ENCODE data around the gene LRP1B.
"Not testable (repeated sequence)": the region's sequence is repeated elsewhere in the genome, so short reads cannot be mapped to it uniquely, and the experiment has no call there.

Gene LRP1B

GRCh38 chr2:141021109-141021508 lies 1109.7 kb downstream of the LRP1B start:
- H3K9me3 Mint-ChIP-seq: no peaks in the 10 kb centered on the region
- no peak overlapping the region for H3K4me3 Mint-ChIP-seq
- H3K36me3 Mint-ChIP-seq: no peaks in the 10 kb centered on the region
- H3K27ac Mint-ChIP-seq: no peak overlapping the region
- no peaks in the 10 kb centered on the region for H3K27me3 Mint-ChIP-seq
- H3K4me1 Mint-ChIP-seq: no peaks in the 10 kb centered on the region

DNA sequence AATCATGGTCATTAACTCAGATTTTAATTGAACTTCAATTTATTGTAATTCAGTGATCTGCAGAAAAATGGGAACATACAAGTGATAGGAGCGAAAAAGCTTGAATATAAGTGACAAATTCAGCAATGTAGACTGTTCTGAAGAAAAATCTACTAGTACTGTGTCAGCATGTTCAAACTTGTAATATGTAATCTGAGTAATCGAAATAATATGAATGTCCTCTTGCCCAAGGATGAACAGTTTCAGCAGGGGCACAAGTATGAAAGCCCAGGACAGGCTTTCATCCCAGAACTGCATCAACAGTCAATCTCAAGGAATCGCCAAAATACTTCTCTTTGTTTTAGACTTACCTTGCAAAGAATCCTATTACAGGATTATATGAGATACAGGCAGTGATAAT lies 1110.5 kb downstream of the LRP1B start:
- Mint-ChIP-seq H3K9me3 (no peaks in the 10 kb centered on the region), H3K36me3 (no peaks in the 10 kb centered on the region), H3K27ac (no peak overlapping the region), H3K27me3 (no peaks in the 10 kb centered on the region), H3K4me3 (no peak overlapping the region), H3K4me1 (no peaks in the 10 kb centered on the region)

DNA sequence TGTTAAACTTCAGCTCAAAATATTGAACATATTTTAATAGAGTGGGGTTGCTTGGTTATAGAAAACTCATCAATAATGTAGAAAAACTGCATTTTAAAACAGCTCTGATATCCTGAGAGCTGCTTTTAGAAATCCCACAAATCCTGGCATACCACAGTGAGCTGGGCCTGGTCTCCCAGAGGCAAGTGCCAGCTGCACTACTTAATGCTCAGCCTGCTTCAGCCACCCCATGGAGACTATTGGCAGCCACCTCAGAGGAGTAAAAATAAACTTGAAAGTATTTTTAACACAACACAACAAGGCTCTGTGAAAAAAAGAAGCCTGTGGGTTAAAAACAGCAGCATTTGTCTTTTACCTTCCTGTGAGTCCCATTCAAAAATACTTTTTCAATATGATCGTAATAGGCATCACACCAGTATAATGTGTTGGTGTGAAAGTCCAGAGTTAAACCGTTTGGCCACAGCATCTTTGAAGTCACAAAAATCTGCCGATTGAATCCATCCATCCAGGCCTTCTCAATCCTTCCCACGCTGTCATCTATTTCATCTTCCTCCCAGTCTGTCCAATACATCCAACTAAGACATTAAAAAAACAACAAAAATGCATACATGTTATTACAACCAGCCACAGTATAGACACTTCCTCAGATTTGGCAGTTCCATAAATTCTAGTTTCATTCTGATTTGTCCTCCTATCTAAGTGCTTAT lies 1115.3 kb downstream of the LRP1B start:
- H3K27me3 Mint-ChIP-seq: no peaks in the 10 kb centered on the region
- no peaks in the 10 kb centered on the region for H3K9me3 Mint-ChIP-seq
- H3K4me1 Mint-ChIP-seq: no peaks in the 10 kb centered on the region
- no peak overlapping the region for H3K27ac Mint-ChIP-seq
- no peaks in the 10 kb centered on the region for H3K36me3 Mint-ChIP-seq
- no peak overlapping the region for H3K4me3 Mint-ChIP-seq

DNA sequence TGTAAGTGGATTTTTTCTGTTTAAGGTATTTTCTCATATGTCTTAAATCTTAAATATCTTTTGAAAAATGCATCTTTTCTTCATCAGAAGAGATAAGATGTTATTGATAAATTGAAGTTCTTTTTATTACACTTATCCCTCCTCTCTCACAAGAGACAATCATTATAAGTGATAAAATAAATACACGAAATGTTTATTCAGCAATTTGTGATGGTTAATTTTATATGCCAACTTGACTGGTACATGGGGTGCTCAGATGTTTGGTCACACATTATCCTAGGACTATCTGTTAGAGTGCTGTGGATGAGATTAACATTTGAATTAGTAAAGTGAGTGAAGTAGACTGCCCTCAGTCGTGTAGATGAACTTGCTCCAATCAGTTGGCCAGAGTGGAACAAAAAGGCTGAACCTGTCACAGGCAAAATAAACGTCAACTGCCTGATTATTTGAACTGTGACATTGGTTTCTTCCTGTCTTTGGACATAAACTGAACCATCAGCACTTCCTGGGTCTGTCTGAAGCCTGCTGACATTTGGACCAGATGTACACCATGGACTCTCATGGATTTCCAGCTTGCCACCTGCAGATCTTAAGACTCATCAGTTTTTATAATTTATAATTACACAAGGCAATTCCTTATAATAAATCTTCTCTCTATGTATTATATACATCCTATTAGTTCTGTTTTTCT lies 1126.7 kb downstream of the LRP1B start:
- Mint-ChIP-seq H3K27ac (no peak overlapping the region), H3K36me3 (no peaks in the 10 kb centered on the region), H3K4me1 (no peaks in the 10 kb centered on the region), H3K4me3 (no peak overlapping the region), H3K27me3 (no peaks in the 10 kb centered on the region), H3K9me3 (no peaks in the 10 kb centered on the region)

GRCh38 chr2:141001750-141002149 lies 1129.1 kb downstream of the LRP1B start:
- Mint-ChIP-seq H3K36me3 (no peaks in the 10 kb centered on the region), H3K27me3 (no peaks in the 10 kb centered on the region), H3K27ac (no peak overlapping the region), H3K4me1 (no peaks in the 10 kb centered on the region), H3K4me3 (no peak overlapping the region), H3K9me3 (no peaks in the 10 kb centered on the region)

- H3K27ac Mint-ChIP-seq: no peak overlapping the region
- H3K4me3 Mint-ChIP-seq: no peak overlapping the region
- peaks cover 5% of the 10 kb centered on the region for H3K9me3 Mint-ChIP-seq
- no peaks in the 10 kb centered on the region for H3K4me1 Mint-ChIP-seq
- no peaks in the 10 kb centered on the region for H3K27me3 Mint-ChIP-seq
- H3K36me3 Mint-ChIP-seq: no peaks in the 10 kb centered on the region
Observed at GRCh38 chr2:140998577-140998976, 1132.2 kb downstream of the LRP1B start.

GRCh38 chr2:140998017-140998416 lies 1132.8 kb downstream of the LRP1B start:
- no peaks in the 10 kb centered on the region for H3K4me1 Mint-ChIP-seq
- no peak overlapping the region for H3K4me3 Mint-ChIP-seq
- no peak overlapping the region for H3K27ac Mint-ChIP-seq
- H3K27me3 Mint-ChIP-seq: no peaks in the 10 kb centered on the region
- H3K9me3 Mint-ChIP-seq: peaks cover 5% of the 10 kb centered on the region
- no peaks in the 10 kb centered on the region for H3K36me3 Mint-ChIP-seq

- Mint-ChIP-seq H3K27ac (no peak overlapping the region), H3K27me3 (no peaks in the 10 kb centered on the region)
Observed at GRCh38 chr2:140994856-140995255, 1136.0 kb downstream of the LRP1B start.

GRCh38 chr2:140990416-140990815 lies 1140.4 kb downstream of the LRP1B start:
- H3K9me3 Mint-ChIP-seq: peaks cover 11% of the 10 kb centered on the region
- no peak overlapping the region for H3K27ac Mint-ChIP-seq
- H3K36me3 Mint-ChIP-seq: no peaks in the 10 kb centered on the region
- no peaks in the 10 kb centered on the region for H3K27me3 Mint-ChIP-seq
- no peak overlapping the region for H3K4me3 Mint-ChIP-seq
- no peaks in the 10 kb centered on the region for H3K4me1 Mint-ChIP-seq

More at GRCh38 chr2:140994856-140995255, 1136.0 kb downstream of the LRP1B start:
- Mint-ChIP-seq H3K36me3 (no peaks in the 10 kb centered on the region), H3K4me1 (no peaks in the 10 kb centered on the region), H3K9me3 (peaks cover 5% of the 10 kb centered on the region), H3K4me3 (no peak overlapping the region)

DNA sequence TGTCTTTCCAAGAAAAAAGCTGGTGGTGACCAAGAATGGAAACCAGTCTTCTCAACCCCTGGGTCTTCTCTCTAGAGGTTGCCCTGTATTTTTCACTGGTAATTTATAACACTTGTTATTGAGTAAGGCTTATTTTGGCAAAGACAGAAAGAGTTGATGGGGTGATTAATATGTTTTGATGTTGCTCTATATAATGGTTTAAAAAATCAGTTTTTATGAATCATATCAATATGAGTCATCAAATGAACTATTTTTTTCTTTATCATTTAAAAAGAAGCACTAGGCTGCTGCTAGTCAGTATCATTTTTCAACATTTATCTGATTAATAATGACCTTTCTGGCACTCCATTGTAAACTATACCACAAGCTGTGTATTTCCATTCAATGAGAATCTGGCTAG lies 1142.2 kb downstream of the LRP1B start:
- H3K9me3 Mint-ChIP-seq: peaks cover 6% of the 10 kb centered on the region
- H3K27ac Mint-ChIP-seq: no peak overlapping the region
- no peaks in the 10 kb centered on the region for H3K4me1 Mint-ChIP-seq
- no peaks in the 10 kb centered on the region for H3K27me3 Mint-ChIP-seq
- H3K4me3 Mint-ChIP-seq: no peak overlapping the region
- no peaks in the 10 kb centered on the region for H3K36me3 Mint-ChIP-seq

DNA sequence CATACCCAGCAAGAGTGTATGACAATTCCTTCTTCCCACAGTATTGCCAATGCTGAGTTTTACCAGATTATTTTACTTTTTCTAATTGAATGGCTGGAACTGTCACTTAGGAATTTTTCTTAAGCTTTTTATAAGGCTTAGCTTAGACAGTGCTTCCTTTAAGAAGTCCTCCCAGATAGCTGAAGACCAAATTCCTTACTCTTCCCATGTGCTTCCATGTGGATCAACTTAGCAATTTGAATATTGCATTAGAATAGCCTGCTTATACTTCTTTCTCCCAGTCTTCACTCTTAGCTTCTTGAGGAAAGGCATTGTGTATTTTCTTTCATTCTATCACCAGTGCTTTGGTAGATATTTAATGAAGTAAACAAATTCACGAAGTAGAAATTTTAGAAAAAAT lies 1144.4 kb downstream of the LRP1B start:
- Mint-ChIP-seq H3K4me1 (no peaks in the 10 kb centered on the region), H3K9me3 (peaks cover 6% of the 10 kb centered on the region), H3K27ac (no peak overlapping the region), H3K36me3 (no peaks in the 10 kb centered on the region), H3K4me3 (no peak overlapping the region), H3K27me3 (no peaks in the 10 kb centered on the region)

GRCh38 chr2:140975237-140975636 lies 1155.6 kb downstream of the LRP1B start:
- Mint-ChIP-seq H3K36me3 (no peaks in the 10 kb centered on the region), H3K27me3 (no peaks in the 10 kb centered on the region), H3K9me3 (peaks cover 11% of the 10 kb centered on the region), H3K4me3 (no peak overlapping the region), H3K4me1 (no peaks in the 10 kb centered on the region), H3K27ac (no peak overlapping the region)

DNA sequence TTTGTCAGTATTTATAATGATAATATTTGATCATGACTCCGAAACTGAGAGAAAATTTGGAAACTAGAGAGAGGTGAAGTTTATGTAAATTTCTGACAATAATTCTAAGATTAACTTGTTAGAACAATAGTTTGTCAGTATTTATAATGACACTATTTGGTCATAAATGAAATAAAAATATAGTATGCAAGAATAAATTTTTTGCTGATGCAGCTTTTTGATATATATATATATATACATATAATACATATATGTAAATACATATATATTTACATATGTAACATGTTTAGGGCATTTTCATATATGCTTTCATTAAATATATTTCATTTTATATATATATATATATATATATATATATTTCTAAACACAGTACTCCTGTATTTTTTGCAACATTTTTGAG lies 1158.1 kb downstream of the LRP1B start:
- Mint-ChIP-seq H3K4me1 (no peaks in the 10 kb centered on the region), H3K27me3 (no peaks in the 10 kb centered on the region), H3K4me3 (no peak overlapping the region), H3K9me3 (peaks cover 11% of the 10 kb centered on the region), H3K36me3 (no peaks in the 10 kb centered on the region), H3K27ac (no peak overlapping the region)

DNA sequence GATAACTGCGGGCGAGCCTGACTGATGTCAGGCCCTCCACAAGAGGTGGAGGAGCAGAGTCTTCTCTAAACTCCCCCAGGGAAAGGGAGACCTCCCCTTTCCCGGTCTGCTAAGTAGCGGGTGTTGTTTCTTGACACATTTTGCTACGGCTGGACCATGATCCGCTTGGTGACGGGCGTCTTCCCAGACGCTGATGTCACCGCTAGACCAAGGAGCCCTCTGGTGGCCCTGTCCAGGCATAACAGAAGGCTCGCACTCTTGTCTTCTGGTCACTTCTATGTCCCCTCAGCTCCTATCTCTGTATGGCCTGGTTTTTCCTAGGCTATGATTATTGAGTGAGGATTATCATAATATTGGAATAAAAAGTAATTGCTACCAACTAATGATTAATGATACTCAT lies 1166.5 kb downstream of the LRP1B start:
- H3K27ac Mint-ChIP-seq, H3K36me3 Mint-ChIP-seq, H3K4me1 Mint-ChIP-seq, H3K27me3 Mint-ChIP-seq, H3K4me3 Mint-ChIP-seq, H3K9me3 Mint-ChIP-seq: not testable (repeated sequence)

GRCh38 chr2:140949932-140950331 lies 1180.9 kb downstream of the LRP1B start:
- Mint-ChIP-seq H3K36me3 (no peaks in the 10 kb centered on the region), H3K4me3 (no peak overlapping the region), H3K27ac (no peak overlapping the region), H3K4me1 (no peaks in the 10 kb centered on the region), H3K9me3 (peaks cover 6% of the 10 kb centered on the region), H3K27me3 (no peaks in the 10 kb centered on the region)

GRCh38 chr2:140947236-140947635 lies 1183.6 kb downstream of the LRP1B start:
- Mint-ChIP-seq H3K4me1 (no peaks in the 10 kb centered on the region), H3K36me3 (no peaks in the 10 kb centered on the region), H3K27ac (no peak overlapping the region), H3K9me3 (peaks cover 3% of the 10 kb centered on the region), H3K27me3 (no peaks in the 10 kb centered on the region), H3K4me3 (no peak overlapping the region)

GRCh38 chr2:140943867-140944266 lies 1186.9 kb downstream of the LRP1B start:
- no peaks in the 10 kb centered on the region for H3K4me1 Mint-ChIP-seq
- no peaks in the 10 kb centered on the region for H3K36me3 Mint-ChIP-seq
- H3K27me3 Mint-ChIP-seq: no peaks in the 10 kb centered on the region
- no peaks in the 10 kb centered on the region for H3K9me3 Mint-ChIP-seq
- no peak overlapping the region for H3K4me3 Mint-ChIP-seq
- H3K27ac Mint-ChIP-seq: no peak overlapping the region
